Fibroblast of peridontal ligament (primary cell): ENCODE measurements around the gene YIPF6.
"Not testable (repeated sequence)": the region's sequence is repeated elsewhere in the genome, so short reads cannot be mapped to it uniquely, and the experiment has no call there.

Experiments
- DNase-seq: peaks from one replicate; pipeline ENCODE4 v3.0.0-alpha.2; 2010; ENCODE audit errors: extremely low read depth

YIPF6 gene, protein sequence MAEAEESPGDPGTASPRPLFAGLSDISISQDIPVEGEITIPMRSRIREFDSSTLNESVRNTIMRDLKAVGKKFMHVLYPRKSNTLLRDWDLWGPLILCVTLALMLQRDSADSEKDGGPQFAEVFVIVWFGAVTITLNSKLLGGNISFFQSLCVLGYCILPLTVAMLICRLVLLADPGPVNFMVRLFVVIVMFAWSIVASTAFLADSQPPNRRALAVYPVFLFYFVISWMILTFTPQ

DNA sequence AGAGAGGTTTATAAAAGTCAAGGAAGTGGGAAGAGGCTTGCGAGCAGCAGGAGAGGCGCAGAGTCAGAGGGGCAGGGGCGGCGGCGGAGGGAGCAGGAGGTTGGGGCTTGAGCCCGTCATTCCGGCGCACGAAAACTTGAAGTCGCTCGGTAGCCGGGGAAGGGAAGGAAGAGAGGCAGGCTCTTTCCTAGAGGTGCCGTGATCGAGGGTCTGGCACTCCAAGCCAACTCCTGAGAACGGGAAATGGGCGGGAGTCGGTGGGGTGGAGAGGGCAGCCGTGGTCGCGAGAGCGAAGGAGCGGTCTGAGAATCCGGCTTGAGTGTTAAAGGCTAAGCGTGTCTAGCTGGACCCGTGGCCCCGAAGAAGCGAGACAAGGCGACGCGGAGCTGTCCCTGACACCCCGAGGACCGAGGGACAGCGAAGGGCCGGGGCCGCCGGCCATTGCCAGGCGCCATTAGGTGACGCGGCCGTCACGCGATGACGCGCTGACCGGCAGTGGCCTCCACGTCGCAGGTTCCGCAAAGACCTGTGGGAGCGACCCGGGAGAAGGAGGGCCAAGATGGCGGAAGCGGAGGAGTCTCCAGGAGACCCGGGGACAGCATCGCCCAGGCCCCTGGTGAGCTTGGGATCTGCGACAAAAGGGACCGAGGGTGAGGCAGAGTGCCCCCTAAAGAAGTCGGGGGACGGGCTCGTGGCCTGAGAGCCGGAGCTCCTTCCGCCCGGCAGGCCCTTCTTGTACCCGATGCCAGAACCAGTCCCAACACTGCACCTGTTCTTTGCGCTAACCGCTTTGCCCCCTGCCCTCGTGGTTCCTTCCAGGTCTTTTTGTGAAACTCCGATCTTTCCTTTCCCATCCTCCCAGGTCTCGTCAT, at the start of gene YIPF6:
Gene YIPF6 (plus strand): TSS at position 544 of the 872 bp plus-strand sequence. CDS start 16 bp downstream, at position 560.
- DNase-seq: peak; percentile 66

DNA sequence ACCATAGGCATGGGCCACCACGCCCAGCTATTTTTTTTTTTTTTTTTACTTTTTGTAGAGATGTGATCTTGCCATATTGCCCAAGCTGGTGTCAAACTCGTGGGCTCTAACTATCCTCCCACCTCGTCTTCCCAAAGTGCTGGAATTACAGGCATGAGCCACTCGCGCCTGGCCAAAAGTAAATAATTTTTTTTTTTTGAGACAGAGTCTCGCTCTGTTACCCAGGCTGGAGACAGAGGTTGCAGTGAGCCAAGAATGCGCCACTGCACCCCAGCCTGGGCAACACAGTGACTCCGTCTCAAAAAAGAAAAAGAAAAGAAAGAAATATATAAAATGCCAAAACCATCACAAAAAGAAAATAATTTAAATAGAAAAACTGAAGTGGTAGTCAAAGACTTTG, 47.1 kb upstream of the YIPF6 start:
- no peak for DNase-seq

DNA sequence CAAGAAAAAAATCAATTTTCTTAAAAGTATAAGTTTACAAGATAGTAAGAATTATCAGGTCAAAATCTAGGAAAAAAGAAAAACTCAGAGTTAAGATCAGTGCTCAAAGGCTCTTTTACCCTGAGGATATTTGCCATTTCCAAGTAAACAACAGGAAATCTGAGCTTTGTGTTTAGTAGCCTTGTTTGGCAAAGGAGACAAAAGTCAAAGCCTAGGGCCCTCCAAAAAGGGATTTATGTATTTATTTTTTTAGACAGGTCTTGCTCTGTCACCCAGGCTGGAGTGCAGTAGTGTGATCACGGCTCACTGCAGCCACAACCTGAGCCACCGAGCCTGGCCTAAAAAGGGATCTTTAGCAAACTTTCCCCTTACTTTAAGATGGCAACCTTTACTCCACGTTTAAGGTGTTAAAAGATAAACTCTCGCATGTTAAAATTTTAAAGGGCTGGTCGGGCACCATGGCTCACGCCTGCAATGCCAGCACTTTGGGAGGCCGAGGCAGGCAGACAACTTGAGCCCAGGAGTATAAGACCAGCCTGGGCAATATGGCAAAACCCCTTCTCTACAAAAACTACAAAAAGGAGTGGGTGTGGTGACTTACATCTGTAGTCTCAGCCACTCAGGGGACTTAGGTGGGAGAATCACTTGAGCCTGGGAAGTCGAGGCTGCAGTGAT, 44.2 kb upstream of the YIPF6 start:
- DNase-seq: no peak

DNA sequence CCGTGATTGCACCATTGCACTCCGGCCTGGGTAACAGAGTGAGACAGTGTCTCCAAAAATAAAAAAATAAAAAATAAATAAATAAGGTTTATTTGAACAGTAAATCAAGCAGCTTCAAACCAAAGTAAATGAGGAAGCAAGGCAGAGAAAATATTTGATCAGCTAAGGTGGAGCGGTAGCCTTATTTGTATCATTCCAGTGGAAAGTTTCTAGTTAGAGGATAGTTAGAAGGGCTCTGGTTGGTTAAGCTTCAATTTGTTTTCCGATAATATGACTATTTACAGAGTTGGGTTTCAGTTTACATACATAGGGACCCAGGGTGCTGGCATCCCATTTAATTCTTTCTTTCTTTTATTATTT, 43.7 kb upstream of the YIPF6 start:
- no peak for DNase-seq

DNA sequence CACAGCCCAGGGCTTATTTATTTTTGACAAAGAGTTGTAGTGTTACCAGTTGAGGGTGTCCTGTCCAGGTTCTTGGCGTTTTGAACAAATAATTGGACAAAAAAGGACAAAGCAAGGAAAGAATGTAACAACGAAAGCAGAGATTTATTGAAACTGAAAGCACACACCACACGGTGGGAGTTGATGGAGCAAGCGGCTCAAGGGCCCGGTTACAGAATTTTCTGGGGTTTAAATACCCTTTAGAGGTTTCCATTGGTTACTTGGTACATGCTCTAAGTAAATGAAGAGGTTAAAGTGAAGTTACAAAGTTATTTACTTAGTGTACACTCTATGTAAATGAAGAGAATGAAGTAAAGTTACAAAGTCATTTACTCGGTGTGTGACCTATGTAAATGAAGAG, 37.8 kb upstream of the YIPF6 start:
- no peak for DNase-seq

DNA sequence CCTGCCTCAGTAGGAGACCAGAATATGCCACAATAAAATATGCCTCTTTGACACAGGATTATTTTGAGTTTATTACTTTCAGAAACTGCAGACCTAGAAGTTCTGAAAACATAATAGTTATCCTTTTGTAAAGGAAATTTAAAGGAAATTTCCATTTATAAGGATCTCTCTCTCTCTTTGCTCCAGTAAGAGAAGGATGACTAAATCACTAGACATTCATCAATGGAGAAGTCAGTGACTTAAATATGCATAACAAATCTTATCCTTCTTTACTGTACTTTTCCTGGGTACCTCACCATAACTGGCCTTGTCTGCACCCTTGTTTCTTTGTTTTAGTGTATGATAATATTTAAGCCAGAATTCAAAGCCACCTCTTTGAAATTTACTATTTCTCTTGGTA, 37.3 kb upstream of the YIPF6 start:
- DNase-seq: no peak

DNA sequence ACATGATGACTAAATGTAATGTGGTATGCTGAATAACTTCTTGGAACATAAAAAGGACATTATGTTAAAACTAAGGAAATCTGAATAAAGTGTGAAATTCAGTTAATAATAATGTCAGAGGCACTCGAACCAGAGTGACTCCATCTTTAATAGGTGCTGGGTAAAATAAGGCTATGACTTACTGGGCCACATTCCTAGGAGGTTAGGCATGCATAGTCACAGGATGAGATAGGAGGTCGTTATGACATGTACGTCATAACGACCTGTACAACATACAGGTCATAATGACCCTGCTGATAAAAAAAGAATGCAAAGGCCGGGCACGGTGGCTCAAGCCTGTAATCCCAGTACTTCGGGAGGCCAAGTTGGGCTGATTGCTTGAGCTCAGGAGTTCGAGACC, 36.7 kb upstream of the YIPF6 start:
- no peak for DNase-seq

DNA sequence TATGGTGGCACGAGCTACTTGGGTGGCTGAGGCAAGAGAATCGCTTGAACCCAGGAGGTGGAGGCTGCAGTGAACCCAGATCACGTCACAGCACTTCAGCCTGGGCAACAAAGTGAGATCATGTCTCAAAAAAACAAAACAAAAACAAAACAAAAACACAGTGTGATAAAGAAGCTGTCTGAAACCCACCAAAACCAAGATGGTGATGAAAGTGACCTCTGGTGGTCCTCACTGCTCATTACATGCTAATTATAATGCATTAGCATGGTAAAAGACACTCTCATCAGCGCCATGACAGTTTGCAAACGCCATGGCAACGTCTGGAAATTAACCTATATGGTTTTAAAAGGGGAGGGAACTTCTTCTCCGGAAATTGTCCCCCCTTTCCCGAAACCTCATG, 36.2 kb upstream of the YIPF6 start:
- DNase-seq: peak; percentile 55

DNA sequence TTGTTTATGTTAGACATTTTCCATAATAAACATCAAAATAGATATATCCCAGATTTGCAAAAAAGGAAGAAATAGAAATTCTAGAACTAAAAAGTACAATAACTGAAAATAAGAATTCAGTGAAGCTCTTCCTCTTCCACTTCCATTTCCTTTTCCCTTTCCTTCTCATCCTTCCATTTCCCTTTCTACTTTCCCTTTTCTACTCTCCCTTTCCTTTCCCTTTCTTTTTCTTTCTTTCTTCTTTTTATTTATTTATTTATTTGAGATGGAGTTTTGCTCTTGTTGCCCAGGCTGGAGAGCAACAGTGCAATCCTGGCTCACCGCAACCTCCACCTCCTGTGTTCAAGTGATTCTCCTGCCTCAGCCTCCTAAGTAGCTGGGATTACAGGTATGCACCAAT, 35.0 kb upstream of the YIPF6 start:
- no peak for DNase-seq

DNA sequence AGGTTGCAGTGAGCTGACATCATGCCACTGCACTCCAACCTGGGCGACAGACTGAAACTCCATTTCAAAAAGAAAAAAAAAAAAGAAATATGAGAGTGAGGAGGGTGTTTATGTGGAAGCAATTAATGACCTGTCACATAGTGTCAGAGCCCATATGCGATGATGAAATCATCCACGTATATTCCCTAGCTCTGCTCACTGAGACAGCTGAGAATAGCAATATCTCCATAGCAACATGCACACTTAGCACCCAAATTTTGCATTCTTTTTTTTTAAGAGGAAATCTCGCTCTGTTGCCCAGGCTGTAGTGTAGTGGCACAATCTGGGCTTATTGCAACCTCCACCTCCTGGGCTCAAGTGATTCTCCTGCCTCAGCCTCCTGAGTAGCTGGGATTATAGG, 34.1 kb upstream of the YIPF6 start:
- DNase-seq: no peak

DNA sequence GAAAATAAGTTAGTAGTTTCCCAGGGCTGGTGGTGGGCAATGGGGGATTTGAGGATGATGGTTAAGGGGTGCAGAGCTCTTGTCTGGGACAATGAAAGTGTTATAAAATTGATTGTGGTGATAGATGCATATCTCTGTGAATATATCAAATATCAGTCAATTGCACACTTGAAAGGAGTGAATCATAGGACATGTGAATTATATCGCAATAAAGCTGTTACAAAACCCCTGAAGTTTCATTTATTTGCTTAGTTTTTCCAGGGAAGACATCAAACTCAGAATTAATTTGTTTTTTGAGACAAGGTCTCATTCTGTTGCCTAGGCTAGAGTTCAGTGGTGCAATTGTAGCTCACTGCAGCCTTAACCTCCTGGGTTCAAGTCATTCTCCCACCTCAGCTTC, 17.9 kb upstream of the YIPF6 start:
- no peak for DNase-seq

DNA sequence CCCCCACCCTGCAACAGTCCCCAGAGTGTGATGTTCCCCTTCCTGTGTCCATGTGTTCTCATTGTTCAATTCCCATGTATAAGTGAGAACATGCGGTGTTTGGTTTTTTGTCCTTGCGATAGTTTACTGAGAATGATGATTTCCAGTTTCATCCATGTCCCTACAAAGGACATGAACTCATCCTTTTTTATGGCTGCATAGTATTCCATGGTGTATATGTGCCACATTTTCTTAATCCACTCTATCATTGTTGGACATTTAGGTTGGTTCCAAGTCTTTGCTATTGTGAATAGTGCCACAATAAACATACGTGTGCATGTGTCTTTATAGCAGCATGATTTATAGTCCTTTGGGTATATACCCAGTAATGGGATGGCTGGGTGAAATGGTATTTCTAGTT, 12.7 kb upstream of the YIPF6 start:
- DNase-seq: not testable (repeated sequence)

DNA sequence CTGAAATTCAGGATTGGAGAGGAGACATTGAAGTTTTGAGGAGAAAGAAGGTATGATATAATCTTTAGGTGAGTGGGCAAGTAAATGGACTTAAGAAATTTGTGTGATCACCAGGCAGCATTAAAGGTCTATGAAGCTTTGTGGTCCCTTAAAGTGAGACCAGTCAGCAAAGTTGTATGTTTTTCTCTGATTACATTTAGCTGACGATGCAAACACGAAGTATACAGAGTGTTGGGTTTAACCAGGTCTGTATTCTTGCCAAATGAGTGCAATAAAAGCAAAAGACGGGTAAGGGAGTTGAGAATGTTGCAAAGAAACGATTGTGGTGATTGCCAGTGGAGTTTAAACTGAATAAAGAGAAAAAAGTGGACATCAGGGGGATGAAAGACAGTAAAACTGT, 11.6 kb upstream of the YIPF6 start:
- no peak for DNase-seq

DNA sequence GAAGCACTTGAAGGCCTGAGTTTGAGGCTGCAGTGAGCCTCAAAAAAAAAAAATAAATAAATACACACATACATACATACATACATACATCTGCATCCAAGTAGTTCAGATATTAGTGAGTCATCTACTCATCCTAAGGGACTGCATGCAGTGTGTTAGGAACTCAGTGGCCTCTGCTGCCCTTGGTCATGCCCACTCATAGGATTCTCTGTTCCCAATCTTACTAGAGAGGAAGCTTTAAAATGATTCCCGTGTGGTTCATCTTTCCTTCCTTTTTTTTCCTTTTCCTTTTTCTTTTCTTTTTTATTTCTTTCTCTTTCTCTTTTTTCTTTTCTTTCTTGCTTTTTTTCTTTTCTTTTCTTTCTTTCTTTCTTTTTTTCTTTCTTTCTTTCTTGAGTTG, 10.9 kb upstream of the YIPF6 start:
- DNase-seq: no peak

DNA sequence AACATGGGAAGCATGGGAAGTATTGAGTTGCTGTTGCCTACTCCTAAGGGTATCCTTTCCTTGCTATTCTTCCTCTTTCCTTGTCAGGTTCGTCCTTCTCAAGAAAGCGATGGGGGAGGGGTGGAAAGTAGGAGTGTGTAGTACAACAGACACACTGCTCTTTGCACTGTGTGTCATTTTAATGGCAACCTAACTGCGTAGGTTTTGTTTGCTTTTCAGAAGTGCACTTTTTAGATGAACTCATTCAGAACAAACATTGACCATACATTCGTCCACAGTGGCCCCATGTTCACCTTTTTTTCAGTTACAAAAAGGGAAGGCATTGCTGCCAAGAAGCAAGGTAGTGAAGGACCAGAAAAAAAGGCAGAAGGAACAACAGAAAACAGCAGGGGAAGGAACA, 10.2 kb upstream of the YIPF6 start:
- DNase-seq: no peak

DNA sequence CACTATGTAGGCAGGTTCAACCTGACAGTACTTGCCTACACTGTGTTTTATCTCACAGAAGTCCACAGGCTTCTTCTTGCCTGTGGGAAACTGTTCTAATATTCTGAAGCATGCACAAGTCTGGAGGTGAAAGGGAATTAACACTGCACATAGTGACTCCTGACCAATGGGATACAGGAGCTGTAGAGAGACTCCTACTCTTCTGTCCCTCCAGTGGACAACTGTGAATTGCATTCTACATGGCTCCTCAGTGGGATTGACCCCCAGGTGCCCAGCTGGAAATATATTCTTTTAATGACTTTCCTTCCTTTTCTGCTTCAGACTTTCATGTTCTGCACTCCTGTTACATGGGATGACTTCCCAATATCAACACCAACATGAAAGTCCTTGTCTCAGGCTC, 8.2 kb upstream of the YIPF6 start:
- no peak for DNase-seq

DNA sequence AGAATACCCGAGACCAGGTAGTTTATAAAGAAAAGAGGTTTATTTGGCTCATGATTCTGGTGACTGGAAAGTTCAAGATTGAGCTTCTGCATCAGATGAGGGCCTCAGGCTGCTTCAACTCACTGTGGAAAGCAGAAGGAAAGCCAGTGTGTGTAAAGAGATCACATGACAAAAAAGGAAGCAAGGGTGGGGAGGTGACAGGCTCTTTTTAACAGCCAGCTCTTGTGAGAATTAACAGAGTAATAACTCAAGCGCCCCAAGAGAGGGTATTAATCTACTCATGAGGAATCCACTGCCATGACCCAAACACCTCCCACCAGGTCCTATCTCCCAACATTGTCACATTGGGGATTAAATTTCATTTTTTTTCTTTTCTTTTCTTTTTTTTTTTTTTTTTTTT, 6.3 kb upstream of the YIPF6 start:
- no peak for DNase-seq

DNA sequence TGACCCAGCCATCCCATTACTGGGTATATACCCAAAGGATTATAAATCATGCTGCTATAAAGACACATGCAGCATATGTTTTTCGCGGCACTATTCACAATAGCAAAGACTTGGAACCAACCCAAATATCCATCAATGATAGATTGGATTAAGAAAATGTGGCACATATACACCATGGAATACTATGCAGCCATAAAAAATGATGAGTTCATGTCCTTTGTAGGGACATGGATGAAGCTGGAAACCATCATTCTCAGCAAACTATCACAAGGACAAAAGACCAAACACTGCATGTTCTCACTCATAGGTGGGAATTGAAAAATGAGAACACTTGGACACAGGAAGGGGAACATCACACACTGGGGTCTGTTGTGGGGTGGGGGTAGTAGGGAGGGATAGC, 5.1 kb upstream of the YIPF6 start:
- DNase-seq: not testable (repeated sequence)

DNA sequence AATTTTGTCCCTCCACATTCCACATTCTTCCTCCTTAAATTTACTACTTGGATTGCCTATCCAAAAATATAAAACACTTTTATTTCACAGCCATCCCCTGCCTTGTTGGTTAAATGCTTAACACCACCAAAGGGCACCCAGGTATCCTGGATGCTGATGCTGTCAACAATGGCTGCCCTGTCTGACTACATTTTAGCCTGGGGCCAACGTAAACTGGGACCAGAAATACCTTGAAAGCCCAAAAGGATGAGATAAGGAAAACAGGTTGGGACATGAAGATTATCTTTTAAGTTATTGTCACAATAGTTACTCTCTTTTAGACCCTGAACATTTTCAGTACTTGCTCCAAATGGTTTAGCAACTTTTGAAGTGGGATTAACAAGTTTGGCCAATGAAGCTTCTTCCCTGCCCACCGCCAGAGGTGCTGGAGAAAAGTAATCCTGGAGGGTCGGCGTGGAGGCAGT, 775 bp upstream of the YIPF6 start:
- DNase-seq: no peak

DNA sequence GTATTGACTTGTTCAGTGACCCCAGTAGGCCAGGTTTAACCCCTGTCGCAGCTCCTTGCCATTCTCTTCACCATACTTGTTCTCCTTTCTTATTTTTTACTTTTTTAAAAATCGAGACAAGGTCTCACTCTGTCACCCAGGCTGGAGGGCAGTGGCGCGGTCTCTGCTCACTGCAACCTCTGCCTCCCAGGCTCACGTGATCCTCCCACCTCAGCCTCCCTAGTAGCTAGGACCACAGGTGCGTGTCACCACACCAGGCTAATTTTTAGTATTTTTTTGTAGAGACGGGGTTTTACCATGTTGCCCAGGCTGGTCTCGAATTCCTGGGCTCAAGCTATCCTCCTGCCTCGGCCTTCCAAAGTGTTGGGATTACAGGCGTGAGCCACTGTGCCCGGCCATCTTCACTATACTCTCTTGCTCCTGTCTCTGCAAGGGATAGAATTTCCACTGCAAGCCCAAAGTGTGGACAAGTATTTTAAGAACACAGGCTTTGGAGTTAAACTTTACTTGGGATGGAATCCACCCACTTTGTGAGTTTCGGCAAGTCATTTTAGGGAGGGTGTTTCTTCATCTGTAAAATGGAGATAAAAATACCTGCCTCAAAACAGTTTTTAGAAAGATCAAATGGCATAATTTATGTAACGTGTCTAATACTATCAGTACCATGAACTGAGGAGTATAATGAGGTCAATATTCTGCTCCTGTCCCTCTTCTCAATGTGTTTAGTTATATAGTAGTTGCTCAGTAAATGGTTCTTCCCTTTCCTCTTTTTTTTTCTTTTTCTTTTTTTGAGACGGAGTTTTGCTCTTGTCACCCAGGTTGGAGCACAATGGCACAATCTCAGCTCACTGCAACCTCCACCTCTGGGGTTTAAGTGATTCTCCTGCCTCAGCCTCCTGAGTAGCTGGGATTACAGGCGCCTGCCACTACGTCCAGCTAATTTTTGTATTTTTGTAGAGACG, 973 bp downstream of the YIPF6 start:
- no peak for DNase-seq

DNA sequence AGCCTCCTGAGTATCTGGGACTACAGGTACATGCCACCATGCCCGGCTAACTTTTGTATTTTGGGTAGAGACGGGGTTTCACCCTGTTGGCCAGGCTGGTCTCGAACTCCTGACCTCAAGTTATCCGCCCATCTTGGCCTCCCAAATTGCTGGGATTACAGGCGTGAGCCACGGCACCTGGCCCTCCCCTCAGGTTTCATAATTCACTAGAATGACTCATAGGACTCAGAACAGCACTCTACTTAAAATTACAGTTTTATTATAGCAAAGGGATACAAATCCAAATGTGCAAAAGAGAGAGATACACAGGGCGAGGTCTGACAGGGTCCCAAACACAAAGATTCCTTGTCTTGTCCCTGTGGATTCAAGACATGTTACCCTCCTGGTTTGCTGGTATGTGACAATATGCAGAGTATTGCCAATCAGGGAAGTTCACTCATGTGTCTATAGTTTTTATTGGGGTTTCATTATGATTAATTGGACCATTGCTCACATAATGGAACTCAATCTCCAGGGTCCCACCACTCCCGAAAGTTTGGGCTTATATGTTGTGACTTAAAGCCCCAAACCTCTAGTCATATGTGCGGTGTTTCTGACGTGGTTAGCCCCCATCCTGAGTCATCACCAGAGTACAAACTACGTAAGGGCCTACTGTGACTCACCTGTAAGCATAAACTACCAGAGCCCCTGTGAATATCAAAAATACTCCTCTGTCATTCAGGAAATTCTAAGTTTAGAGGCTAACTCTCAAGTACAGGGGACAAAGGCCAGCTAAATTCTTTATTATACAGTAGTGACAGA, 5.2 kb downstream of the YIPF6 start:
- DNase-seq: peak; percentile 33
